Measurements from ENCODE around the gene GNAO1. TPM values are rescaled to one million over a fixed set of nuclear protein-coding genes. Genes with fewer than 3 reads are reported as not detected.
A peak's percentile ranks its signal among the peaks of the same experiment; 100 is the strongest.

The GNAO1 gene
- polyA plus RNA-seq, 1 donor: 1.0 TPM

DNA sequence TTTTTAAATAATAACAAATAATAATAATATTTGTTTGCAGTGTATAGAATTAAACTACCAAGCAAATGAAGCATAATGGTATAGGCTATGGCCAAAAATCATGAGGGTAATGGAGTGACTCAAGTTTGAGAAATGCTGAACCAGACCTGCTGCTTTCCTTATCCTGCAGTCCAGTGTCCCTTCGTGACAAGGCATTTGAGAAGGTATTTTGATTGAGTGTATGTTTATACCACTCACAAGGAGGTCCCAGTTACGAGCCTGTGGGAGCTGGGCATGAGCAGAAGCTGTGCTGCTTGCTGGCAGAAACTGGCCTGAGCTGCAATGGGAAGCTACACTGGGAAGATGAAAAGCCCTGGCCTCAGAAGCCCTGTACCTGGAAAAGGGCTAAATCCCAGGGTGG lies 50.3 kb downstream of the GNAO1 start:
- no peak for DNase-seq (ENCODE audit: low read depth)

DNA sequence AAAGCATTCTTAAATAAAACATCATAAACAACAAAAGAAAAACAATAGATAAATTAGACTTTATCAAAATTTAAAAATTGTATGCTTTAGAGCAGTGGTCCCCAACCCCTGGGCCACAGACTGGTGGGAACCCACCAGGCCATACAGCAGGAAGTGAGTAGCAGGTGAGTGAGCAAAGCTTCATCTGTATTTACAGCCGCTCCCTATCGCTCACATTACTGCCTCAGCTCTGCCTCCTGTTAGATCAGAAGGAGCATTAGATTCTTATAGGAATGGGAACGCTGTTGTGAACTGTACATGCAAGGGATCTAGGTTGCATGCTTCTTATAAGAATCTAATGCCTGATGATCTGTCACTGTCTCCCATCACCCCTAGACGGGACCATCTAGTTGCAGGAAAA lies 51.5 kb downstream of the GNAO1 start:
- DNase-seq (ENCODE audit: low read depth): no peak

DNA sequence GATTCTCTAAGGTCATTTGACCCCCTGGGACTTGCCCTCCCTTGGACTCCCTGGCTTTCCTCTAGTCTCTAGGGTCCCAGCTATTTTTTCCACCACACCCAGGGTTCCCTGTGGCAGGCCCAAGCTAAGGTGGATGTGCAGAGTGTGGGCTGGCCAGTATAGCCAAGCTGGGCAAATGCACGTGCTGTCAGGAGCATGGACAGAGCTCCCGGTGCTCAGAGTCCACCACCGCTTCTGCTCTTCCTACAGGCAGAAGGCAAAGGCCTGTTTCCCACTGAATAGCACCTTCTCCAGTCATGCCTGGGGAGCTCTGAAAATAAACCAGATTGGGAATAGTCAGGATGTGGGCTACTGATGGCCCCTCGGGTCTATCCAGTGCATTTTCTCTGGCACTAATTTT lies 53.3 kb downstream of the GNAO1 start:
- no peak for DNase-seq (ENCODE audit: low read depth)

DNA sequence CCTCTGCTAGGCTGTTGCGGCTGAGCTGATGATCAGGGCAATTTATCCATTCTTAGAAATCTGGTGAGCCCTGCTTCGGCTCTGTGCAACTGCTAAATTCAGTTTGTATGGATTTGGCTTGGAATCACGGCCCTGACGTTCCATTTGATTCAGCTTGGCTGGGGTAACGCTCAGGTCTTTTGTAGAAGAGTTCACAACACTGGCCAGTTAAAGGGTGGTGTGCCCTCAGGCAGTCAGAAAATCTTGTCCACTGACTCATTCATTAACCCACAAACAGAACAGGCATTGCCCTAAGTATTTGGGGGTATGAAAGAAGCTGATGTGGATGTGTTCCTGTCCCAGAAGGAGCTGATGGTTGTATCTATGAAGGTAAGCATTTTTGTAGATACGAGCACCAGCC lies 53.9 kb downstream of the GNAO1 start:
- DNase-seq (ENCODE audit: low read depth): no peak

DNA sequence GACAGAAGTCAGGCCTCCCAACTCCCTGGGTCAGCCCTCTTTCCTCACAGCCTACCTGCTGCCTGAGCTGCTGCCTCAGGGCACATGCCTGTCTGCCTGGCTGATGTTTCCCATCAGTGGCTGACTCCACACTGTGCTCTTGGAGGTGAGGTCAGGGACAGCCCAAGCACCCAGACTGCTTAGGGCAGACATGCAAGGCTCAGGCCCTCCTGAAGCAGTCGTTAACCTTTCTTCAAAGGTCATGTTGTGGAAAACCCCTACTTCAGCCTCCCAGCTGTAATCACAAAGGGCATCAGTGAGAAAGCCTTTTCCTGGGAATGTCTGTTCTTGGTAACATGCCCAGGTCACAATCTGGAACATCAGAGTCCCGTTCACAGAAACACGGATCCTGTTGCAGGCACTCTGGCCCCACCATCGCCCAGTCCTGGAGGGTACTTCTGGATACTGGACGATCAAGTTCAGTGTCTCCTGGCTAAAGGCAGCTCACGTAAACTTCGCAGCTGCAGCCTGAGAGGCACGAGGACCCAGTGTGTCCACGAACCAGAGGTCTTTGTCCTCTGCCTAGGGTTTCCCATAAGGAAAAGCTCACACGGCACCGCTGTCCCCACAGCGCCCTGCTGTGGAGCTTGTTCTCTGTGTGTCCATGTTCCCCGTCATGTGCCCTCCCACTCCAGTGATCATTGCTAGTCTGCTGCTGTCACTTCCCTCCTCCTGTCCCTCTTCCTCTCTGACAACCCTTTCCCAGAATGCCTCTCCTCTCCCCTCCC lies 54.9 kb downstream of the GNAO1 start:
- DNase-seq (ENCODE audit: low read depth): no peak

DNA sequence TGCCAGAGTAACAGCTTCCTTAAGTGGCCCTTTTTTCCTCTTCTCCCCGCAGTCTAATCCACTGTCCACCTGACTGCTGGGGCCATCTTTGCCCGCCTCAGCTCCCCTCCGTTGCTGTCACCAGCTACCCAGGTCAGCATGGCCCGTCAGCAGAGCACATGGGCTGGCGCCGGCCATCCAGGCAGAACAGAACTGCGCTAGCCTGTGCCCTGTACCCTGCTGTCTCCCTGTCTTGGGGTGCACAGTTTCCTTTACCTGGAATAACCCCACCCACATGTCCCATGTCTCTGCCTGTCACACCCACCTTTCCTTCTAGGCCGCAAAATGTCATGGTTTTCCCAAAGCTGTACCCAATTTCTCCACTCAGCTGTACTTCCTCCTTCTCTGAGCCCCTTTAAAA lies 55.7 kb downstream of the GNAO1 start:
- no peak for DNase-seq (ENCODE audit: low read depth)

DNA sequence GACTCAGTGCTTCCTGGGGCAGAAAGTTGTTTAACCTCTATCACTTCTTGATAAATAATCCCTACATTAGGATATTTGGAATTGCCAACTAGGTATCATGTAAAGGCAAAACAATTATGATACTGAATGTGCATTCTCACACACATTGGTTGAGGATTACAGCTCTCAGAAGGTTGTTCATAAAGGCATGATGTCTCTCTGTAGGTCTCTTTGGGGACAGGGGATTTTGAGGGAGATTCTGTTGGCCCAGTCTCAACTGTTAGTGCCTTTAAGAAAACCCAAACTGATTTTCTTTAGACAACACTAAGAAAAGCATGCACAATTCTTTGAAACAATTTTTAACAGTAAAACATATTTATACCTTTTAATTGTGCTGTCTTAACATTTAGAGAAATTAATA lies 56.5 kb downstream of the GNAO1 start:
- DNase-seq (ENCODE audit: low read depth): no peak

DNA sequence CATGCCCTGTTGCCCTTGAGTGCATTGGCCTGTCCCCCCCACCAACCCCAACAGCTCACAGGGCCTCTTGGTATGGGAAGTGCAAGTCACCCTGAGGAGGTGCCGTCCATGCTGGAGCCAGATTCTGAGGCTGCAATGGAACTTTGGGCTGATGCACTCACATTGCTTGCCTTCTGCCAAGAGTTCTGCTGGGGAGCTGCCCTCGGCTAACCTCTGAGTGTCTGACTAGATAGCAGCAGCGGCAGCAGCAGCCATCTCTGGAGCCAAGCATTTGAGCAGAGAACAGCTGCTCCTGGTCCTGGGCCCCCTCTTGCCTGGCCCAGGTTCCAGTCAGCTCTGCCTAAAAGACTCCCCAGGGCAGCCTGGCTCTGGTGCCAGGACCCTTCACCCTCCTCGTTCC lies 61.5 kb downstream of the GNAO1 start:
- no peak for DNase-seq (ENCODE audit: low read depth)

DNA sequence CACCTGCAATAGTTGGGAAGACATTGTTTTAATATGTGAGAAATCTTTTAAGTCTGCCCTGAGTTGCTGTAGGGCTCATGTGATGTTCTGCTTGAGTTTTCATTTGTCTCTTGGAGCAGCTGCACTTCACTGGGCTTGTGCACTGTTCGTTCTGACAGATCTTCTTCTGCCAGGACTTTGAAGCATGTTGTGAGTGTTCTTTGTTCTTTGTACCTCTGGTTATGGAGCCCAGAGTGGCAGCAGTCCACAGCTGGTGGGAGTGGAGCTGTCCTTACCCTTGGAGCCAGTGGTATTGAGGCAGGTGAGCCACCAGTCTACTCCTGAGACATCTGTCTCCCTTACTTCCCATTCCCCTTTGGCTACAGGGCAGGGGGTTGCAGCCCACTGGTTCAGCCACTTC lies 64.6 kb downstream of the GNAO1 start:
- no peak for DNase-seq (ENCODE audit: low read depth)

DNA sequence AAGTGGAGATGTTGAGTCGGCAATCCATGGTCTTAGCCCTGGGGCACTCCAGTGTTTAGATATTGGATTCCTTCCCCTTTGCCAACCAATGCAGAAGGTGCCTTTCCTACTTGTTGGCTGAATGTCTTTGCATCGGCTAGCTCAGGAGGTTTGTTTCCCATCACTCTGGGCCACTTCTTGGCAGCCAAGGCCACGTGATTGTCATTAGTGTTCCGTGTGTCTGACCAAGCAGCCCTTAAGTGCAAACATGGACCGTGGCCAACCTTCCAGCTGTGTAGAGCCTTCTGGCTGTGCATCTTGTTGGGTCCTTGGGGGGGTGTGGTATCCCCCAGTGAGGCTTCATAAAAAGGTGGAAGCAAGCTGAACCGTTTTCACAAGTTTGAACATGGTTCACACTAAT lies 66.0 kb downstream of the GNAO1 start:
- no peak for DNase-seq (ENCODE audit: low read depth)

DNA sequence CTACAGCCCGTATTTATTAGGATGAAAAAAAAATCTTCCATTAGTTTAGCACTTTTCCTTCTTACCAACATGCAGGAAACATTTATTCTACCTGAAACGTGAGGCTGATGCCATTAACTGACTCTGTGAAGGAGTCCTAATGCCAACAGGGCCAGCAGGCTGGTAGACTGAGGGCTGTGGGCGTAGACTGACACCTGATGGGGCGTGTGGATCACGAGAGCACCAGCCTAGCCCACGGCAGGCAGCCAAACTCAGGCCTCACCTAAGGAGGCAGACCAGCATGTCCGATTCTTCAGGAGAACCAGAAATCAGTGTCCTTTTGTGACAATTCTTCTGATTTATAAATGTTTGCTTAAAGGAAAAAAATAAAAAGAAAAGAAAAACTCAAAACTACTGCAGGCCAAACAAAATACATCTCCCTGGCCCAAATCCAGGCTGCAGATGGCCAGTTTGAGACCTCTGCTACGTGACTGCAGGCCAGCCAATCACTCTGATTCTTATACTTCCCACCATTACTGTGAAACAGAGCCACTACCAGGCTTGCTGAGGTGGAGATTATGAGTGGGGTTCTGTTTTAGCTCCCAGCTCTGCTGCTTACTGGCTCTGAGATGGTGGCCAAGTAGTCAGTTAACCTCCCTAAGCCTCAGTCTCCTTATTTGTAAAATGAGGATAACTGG lies 66.5 kb downstream of the GNAO1 start:
- peak; percentile 50 for DNase-seq (ENCODE audit: low read depth)

DNA sequence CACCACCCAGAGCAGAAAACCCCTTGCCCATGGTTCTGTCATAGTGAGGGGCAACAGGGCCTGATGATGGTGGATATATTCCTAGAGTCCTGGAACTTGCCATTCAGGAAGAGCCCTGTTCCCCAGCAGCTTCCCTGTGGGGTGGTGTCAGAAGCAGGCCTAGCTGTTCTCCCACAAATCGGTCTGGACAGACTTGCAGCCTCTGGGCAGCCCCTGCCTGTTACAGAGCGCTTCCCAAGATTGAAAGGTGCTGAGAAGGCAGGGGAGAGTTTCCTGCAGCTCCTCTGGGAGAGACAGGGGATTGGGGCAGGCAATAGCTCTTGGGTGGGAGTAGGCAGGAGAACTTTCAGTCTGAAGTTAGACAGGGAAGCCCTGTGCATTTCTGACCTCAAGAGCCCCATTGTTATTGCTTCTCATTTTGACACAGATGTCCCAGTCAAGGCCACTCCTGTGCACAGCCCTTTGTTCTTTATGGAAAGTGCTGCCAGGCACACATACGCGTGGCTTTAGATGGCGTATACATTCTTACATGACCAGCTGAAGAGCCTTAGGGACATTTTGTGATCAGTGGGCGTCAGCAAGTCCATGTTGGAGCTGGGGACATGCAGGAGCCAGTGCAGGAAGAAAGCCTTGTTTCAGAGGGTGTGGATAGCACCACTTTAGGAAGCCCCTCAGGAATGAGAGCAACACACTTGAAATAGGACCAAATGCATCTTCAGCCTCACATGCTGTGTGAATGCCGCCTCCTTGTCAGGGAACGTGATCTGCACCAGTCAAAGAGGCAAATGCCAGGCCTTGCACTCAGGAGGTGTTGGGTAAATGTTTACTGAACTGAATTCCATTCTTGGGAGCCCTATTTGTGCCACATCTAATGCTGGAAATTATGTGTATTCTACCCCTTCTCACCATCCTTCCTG lies 67.5 kb downstream of the GNAO1 start:
- DNase-seq (ENCODE audit: low read depth): no peak

DNA sequence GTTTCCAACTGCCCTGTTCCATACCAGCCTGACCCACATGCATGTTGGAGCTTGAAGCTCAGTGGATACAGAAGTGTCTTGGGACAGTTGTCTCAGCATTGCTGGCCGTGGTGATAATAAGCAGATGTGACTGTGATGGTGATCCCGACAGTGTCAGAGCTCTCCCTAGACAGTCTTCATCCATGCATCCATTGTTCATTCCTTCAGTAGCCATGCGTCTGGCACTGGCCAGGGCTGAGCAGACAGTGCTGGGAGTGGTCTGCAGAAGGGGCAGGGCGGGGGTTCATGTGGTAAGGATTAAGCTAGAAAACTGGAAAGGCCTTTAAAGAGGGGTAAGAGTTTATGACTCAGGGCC lies 68.1 kb downstream of the GNAO1 start:
- no peak for DNase-seq (ENCODE audit: low read depth)

DNA sequence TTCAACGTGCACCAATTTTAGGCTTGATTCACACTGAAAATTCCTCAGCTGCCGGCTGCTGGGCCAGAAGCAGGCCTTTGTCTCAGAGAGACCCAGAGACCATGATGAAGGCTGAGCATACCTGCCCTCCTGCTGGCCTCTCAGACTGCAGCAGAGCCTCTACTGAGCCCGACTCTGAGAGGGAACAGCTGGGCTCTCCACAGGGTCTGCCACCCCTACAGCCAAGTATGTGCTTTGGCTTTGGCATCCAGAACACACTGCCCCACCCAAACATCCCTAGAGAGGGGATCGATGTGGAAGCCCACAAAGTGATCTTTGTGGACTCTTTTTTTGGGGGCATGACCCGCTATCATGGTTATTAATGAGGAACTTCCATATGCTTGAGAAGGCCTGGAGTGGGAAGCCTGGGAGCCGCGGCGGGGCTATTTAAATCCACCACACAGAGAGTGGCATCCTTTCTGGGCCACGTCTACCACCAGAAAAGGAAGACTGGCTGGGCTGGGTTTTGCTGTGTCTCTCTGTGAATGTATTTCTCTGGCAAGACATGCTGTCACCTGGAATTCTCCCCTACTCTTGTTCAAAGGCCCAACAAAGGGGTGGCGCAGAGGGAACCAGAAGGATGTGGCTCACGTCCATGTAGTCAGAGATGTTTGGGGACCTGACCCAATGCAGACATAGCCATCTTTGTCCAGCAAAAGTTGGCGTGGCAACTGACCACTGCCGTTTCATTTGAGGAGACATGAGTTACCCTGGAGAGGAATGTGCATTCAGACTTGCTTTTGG lies 69.3 kb downstream of the GNAO1 start:
- no peak for DNase-seq (ENCODE audit: low read depth)

DNA sequence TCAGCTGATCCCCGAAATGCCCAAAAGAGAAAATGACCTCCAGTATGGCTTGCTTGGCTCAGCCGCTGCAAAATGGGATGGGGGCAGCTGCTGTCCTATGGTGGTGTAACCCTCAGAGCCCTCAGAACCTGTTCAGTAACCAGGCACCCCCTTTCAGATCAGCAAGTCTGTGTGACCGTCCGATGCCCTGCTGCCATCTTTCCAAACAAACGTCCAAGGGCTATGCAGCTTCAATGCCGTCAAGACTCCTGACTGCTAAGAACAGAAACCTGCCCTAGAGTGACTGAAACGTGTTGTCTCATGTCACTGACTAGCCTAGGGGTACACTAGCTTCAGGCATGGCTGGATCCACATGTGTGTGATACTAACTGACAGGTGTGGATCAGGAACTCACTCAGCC lies 70.4 kb downstream of the GNAO1 start:
- DNase-seq (ENCODE audit: low read depth): no peak

DNA sequence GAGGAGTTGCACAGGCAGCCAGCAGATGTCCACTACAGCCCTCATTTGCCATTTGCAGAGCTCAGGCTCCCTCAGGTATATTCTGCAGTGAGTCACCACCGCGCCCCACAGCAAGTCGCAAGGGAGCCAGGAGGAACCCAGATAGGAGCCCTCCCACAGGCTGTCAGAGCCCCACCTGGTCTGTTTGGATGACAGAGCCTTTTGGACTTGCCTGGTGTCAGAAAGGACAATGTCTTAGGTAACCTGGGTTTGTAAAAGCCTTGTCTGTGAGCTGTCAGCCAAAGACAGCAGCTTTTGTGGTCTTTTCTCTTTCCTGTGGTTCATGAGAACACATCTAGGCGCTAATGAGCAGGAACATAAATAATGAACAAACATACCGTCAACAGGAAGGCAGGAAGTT lies 70.9 kb downstream of the GNAO1 start:
- no peak for DNase-seq (ENCODE audit: low read depth)

DNA sequence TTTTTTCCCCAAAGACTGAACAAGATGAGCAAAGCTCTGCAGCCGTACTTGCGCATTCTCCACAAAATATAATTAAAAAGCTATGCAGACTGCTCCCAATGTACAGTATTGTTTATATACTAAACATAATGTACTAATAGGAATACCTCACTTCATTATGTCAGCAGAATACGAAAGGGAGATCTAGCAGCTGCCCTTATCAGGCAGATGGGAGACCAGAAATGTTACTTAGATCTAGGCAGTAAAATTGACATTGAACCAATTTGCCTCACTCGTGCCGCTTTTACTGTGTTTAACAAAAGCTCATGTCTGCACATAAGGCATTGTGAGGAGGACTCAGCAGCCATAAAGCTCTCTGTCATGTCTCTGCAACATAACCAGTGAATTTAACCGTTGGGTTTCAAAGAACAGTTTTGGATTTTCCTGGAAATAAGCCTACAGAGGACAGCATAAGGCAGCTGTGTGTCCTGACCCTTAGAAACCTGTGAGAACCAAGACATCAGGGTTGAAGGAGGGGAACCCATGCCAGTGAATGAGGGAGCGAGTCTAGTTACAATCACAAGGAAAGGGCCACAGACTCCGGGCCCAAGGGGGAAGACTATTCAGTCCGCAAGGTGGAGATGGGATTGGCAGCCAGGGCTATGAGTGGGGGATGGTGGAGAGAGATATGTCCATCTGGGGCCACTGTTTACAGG lies 71.4 kb downstream of the GNAO1 start:
- DNase-seq (ENCODE audit: low read depth): no peak

DNA sequence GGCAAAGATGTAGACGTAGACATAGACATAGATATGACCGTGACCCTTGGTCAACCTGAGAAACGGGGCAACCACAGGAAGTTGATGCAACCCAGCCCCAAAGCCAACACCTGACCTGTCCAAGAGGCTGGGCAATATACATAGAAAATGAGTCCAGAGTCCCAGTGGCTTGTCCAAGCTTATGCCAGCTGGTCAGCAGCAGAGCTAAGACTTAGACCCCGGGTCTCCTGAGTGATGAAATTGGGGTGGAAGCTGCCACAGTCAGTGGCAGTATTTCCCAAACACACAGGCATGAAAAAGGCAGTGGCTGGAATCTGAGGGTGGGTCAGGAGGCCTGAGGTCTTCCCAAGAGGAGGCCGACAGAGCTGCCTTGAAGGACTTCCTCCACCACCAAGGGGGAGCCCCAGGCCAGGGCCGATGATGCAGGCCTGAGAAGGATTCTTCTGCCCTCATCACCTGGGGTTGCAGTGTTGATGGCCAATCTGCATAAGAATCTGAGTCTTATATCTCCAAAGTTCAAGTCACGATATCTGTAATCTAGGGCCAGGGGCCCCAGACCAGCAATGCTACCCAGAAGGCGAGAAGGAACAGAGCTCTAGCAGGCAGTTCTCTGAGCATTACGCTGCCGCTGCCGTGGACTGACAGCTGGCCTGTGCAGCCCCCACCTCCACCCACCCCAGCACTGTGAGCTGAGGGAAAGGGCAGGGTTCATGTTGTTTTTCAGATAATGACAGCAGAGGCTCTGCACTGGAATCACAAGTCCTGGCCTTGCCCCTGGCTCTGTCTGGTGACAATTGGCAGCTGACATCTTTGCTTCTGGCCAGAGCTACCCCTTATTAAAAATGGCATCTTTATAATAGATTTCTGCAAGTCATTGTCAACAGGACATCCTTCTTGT lies 72.7 kb downstream of the GNAO1 start:
- no peak for DNase-seq (ENCODE audit: low read depth)

DNA sequence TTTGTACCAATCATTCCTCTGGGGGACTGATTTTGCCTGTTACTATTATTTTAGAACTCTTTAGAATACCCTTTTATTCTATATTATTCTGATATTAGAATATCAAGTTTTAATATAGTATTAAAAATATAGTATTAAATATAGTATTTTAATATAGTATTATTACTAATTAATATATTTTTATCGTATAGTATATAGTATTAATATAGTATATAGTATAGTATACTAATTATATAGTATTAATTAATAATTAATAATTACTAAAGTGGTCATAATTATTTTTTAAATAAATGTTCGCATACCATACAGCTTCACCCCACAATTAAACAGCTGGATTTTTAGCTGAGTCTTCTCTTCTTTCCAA lies 73.3 kb downstream of the GNAO1 start:
- no peak for DNase-seq (ENCODE audit: low read depth)

DNA sequence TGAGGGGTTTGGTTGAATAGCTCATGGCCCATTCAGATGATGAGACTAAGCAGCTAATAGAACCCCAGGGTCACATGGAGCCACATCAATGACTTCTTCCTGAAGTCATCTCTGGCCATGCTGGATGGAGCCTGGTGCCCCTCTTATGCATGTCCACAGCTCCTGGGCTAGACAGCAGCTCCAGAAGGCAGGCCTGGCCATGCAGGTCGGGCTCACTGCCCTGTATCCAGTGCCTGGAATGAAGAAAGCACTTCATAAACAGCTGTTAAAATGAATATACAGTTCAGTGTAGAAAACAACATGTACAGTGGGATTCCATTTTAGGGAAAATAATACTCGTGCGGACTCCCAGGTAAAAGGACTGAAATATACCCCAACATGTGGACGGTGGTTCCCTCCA lies 73.9 kb downstream of the GNAO1 start:
- DNase-seq (ENCODE audit: low read depth): no peak

Measured in forelimb muscle (tissue), 1 donor.